ENCODE measurements around the gene CHID1.

DNA sequence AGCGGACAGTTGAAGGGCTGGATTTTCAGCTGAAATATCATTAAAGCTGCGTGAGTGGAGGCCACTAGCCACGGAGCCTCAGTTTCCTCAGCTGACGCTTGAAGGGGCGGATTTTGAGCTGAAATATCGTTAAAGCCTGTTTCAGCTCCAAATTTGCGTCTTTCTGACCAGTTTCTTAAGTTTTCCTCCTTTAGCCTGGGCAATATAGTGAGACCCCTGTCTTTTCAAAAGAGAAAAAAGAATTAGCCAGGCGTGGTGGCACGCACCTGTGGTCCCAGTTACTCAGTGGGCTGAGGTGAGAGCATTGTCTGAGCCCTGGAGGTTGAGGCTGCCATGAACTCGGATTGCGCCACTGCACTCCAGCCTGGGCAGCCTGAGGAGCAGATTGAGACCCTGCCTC, 18.8 kb upstream of the CHID1 start:
- TF ChIP-seq EZH2phosphoT487 (IDR thresholded peaks at IDR 0.05) (no peak), EZH2 (IDR thresholded peaks at IDR 0.05) (no peak)
- TF ChIP-seq, protein P1, sequence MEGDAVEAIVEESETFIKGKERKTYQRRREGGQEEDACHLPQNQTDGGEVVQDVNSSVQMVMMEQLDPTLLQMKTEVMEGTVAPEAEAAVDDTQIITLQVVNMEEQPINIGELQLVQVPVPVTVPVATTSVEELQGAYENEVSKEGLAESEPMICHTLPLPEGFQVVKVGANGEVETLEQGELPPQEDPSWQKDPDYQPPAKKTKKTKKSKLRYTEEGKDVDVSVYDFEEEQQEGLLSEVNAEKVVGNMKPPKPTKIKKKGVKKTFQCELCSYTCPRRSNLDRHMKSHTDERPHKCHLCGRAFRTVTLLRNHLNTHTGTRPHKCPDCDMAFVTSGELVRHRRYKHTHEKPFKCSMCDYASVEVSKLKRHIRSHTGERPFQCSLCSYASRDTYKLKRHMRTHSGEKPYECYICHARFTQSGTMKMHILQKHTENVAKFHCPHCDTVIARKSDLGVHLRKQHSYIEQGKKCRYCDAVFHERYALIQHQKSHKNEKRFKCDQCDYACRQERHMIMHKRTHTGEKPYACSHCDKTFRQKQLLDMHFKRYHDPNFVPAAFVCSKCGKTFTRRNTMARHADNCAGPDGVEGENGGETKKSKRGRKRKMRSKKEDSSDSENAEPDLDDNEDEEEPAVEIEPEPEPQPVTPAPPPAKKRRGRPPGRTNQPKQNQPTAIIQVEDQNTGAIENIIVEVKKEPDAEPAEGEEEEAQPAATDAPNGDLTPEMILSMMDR (IDR thresholded peaks at IDR 0.05): no peak
